GM18873 (cell line): Measurements from ENCODE around the gene AXL.
"Not testable (repeated sequence)": the region's sequence is repeated elsewhere in the genome, so short reads cannot be mapped to it uniquely, and the experiment has no call there.

ENCODE experiments used
- ATAC-seq: cut with Tn5 transposase; IDR thresholded peaks from one replicate; pipeline ENCODE4 v1.9.1; 2021; ENCODE audit warnings: mild to moderate bottlenecking, moderate library complexity, moderate number of reproducible peaks; ENCODE audit not compliant: unreplicated experiment, low FRiP score

AXL gene

DNA sequence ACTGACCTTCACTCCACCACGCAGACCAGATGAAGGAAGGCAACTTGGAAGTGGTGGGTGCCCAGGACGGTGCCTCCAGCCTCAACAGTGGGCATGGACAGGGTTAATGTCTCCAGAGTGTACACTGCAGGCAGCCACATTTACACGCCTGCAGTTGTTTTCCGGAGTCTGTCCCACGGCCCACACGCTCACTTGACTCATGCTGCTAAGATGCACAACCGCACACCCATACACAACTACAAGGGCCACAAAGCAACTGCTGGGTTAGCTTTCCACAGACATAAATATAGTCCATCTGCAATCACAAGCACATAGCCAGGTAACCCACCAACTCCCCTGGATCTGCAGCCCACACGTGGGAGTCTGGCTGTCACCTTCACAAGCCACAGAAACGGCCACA lies 12.6 kb upstream of the AXL start:
- ATAC-seq = no peak

DNA sequence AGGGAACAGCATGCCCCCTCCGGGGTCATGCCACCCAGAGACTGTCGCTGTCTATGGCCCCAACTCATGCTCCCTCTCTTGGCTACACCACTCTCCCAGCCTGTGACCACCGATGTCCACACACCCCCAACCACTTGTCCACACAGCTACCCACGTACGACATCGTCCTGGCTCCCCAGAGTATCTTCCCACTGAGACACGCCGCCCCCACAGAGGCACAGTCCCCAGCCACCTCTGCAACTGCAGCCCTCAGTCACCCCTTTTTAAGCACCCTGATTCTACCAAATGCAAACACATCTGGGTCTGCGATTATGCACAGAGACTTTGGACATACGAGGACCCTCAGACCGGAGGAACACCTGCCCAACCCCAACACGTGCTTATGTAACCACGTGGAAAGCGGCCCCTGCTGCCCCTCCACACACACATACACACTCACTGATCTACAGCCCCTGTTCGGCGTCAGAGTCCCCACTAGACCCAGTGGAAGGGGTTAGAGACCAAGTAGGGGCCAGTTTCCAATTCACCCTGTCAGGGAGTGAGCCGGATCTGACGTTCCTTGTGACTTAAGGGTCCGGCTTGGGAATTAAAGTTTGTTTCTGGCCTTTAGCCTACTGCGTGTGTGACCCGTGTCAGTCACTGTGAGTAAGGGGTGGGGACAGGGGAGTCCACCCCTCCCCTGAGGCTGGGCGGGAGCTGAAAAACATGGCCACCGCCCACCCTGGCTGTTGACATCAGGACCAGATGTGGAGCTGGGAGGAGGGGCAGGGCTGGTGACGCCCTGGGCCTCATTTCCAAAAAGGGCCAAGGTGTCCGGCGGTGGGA lies 11.9 kb upstream of the AXL start:
- ATAC-seq = no peak

DNA sequence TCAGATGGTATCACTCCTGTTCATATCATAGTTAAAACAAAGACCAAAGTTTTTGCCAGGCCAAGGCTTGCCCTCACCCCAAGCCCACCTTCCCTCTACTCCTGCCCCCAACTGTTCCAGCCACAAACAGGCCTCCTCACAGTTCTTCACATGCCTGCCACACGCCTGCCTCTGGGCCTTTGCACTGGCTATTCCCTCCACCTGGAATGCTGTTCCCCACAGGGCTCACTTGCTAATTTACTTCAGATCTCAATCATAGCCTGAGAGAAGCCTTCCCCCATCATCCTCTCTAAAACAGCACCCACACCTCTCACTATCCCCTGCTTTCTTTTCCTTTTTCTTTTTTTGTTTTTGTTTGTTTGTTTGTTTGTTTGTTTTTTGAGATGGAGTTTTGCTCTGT lies 4.9 kb upstream of the AXL start:
- no peak for ATAC-seq

DNA sequence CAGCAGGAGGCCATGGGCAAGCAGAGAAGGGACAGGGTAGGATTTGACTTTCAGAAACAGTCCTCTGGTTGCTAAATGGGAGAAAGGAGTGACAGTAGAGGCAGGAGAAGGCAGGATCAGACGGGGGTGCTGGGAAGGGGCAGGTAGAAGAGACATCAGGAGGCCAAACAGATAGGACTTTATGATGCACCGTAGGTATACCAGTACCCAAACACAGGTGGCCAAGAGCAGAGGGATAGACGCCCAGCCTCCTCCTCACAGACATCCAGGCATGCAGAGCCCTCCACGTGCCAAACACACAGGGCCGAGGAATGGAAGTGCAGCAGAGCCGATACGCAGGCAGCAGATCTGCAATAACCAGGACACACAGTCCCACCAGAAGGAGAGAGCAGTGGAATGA lies 1.3 kb upstream of the AXL start:
- no peak for ATAC-seq

DNA sequence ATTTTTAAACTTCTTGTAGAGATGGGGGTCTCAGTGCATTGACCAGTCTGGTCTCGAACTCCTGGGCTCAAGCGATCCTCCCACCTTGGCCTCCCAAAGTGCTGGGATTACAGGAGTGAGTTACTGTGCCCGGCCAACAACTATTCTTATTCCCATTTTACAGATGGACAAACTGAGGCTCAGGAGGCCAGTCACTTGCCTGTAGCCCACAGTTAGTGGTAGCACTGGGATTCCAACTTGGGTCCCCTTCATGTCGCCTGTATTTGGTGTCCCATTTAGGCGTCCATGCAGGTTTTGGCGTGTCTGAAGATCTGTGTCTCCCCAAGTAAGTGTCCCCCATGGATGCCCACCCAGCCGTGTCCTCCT lies 791 bp upstream of the AXL start:
- ATAC-seq = no peak

DNA sequence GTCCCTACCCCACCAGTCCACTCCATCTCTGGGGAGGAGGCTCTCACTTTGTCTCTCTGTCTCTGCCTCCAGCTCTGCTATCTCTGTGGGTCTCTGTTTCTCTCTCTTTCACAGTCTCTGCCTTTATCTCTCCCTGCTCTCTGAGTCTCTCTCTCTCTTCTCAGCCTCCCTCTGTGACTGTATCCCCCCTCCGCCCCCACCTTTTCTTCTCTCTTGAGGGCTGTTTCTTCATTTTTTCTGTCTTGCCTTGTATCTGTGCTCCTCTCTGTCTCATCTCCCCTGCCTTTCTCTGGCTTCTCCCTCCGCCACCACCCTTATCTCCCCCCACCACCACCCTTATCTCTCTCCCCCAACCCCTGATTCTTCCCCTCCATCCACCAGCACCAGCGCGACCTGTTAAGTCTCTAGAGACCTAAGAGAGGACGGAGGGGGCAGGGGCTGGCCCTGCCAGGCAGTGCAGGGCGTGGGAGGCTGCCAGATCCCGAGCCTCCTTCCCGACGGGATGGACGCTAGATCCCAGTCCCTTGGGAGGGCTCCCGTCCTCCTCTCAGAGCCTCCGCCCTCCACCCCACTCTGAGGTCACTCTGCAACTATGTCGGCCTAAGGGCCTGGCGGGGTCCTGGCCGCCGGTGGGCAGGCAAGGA lies 1.0 kb downstream of the AXL start:
- ATAC-seq = no peak

DNA sequence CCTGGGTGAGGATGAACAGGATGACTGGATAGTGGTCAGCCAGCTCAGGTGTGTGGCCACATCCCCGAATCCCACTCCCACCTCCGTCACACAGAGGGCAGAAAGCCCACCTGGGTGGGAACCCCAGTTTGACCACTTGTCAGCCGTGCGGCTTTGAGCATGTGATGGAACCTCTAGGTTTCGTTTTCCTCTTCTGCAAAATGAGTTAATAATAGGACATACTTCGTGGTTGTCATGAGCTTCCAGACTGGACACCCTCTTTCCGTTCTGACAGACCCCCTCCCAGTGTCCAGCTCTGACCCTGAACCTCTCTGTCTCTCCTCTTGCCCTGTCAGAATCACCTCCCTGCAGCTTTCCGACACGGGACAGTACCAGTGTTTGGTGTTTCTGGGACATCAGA lies 1.8 kb downstream of the AXL start:
- ATAC-seq = no peak

DNA sequence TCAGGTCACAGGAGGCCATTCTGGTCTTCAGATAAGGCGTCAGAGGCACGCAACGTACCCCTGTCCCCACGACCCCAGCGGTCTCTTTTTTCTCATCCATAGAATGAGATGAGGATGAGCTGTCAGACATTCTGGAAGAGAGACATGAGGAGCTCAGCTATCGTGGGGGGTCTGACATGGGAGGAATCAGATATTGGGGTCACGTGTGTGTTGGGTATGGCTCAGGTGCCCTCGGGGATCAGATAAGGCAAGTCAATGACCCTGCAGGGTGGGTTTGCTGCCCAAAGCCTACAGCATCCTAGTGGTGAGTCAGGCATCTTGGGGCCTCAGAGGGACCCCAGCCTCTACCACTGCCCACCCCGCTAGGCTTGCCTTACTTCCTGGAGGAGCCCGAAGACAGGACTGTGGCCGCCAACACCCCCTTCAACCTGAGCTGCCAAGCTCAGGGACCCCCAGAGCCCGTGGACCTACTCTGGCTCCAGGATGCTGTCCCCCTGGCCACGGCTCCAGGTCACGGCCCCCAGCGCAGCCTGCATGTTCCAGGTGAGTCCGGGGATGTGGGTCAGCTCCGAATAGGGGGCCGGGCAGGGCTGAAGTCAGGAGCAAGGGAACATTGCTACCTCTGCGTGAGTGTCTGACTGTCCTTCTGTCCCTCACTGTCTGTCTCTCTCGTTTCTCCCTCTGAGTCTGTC lies 2.6 kb downstream of the AXL start:
- no peak for ATAC-seq

DNA sequence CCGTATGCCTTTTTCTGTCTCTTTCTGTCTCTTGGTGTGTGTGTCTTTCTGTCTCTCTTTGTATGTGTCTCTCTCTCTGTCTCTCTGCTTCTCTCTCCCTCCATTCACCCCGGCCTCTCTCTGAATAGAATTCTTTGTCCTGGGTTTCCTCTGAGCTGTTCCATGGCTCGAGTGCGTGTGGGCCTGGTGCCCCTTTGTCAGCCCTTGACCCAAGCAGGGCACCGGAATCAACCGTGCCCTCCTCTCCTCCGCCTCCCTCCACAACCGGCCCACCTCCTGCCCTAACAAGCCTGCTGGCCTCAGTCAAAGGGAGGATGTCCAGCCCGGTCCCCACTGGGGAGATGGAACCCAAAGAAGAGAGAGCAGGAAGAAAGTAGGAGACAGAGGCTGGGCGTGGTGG lies 3.2 kb downstream of the AXL start:
- ATAC-seq = no peak

DNA sequence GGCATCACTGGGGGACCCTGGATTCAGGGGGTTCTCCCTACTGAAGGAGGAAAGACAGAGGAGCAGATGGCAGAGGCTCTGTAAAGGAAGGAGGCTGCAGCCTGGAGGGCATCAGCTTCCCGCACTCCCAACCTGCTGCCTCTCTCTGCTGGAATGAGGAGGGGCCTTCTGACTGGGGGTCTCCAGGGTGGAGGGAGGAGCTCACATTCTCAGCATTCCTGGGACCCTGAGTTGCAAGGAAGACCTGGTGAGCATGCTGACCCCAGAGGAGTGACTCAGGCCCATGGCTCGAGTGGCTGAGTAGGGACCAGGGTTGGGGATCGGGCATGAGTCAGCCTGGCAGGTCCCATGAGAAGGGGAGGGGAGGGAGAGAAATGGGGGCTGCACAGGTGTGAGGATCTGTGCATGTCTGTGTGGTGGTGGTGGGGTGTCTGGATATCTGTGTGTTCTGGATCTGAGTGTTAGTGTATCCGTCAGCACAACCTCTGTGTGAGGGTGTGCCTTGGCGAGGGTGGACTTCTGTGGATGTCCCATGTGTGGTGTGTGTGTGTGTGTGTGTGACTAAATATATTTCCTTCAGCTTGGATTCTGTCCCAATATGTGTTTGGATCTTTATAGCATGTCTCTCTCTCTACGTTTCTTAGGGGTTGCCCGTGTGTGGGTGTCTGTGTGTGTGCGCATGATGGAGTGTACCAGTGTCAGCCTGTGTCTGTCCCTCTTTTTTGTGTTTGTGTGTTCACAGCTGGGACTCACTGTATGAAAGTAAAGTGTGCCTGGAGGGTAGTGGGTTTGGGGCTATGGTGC lies 4.6 kb downstream of the AXL start:
- ATAC-seq = no peak

DNA sequence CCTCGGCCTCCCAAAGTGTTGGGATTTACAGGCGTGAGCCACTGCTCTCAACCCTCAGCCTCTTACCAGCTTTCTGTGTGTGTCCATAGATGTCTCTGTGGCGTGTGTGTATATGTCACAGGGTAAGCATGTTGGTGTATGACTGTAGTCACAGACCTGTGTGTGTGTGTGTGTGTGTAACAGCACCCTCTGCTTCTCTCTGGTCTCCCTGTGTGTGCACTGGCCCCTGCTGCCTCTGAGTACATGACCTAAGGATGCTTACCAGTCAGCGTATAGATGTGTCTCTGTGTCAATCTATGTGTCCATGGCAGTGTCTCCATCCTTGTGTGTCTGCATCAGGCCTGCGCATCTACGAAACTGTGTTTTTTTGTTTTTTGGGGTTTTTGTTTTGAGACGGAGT lies 5.6 kb downstream of the AXL start:
- ATAC-seq = no peak

DNA sequence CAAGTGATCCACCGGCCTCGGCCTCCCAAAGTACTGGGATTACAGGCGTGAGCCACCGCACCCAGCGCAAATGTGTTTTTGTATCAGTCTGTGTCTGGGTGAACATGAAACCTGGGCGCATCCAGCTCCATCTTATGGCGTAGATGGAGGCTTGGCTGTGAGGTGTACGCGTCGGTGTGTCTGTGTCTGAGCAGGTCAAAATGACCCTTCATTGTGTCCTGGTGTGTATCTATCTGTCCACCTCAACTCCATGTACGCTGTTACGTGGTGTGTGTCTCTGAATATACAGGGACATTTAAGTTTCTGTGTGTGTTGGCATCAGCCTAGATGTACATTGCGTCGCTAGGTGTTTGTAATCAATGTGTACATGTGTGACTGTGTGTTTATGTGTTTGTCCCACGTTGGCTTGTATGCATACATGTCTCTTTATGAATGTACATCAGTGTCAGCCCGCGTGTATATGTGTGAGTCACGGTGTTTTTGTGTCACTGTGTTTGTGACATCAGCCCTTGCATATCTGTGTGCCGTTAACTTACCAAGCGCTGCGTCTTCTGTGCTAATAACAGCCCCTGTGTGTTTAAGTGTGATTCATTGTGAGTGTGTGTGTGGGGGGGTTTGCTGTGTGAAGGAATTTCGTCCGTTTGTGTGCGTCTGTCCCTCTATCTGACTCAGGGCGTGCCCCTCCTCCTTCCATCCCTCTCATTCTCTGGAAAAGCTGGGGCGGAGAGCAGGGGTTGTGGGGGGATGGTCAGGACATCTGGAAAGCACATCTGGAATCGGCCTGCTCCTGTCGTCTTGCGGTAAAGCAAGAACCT lies 6.4 kb downstream of the AXL start:
- no peak for ATAC-seq

DNA sequence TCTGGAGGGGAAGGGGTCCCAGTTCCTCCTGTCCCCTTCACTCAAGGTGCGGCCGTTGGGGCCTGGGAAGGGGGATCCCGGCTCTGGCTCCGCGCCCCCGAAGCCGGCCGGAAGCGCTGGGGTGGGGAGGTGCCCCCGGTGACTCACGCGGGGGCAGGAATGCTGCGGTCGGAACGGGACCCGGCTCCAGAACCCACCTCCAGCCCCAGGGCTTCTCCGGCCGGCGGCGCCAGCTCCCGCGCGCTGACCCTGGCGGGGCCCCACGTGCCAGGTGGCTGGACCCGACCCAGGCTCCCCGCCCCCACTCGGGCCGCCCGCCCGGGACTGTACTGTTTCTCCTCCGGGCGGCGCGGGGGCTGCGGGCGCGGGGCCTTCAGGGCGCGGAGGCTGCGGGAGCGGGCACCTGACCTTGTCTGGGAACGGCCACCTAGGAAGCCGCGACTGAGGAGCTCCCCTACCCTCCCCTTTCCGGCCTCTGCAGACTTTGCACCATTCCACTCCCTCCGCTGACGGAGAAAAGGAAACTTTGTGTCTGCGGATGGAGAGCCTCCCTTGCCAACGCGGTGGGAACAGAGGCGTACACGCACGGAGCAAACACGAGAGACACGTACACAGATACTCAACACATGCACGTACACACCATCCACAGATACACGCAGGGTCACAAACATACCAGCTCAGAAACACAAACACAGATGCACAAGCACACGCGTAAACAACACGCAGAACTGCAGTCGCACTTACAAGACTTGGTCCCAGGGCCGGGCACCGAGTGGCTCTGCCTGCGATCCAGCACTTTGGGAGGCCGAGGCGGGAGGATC lies 7.2 kb downstream of the AXL start:
- ATAC-seq = no peak

DNA sequence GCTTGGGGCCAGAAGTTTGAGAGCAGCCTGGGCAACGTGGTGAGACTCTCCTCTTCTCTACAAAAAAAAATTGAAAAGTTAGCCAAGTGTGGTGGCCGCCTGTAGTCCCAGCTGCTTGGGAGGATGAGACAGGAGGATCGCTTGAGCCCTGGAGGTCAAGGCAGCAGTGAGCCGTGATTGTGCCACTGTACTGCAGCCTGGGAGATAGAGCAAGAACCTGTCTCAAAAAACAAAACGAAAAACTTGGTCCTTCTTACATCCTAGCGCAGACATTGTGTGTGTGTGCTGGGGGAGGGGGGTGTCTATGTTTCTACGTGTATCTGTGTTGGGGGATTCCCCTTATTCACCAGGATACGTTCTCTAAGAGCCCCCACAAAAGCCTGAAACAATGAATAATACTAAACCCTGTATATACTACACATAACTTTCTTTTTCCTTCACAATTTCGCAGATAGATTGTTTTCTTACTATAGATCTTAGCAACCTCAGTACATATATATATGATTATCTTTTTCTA lies 7.9 kb downstream of the AXL start:
- ATAC-seq = no peak

DNA sequence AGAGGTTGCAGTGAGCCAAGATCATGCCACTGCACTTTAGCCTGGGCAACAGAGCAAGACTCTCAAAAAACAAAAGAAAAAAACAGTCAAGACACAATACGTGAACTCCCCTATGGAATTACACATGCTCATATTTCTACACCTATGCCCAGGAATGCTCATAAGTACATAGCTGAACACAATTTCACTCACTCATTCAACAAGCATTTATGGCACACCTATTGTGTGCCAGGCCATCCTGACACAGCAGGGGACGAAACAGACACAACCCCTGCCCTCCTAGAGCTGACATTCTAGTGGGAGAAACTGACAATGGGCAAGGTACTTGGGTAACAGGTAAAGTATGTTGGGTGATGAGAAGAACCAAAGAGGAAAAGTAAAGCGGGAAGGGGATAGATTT lies 9.5 kb downstream of the AXL start:
- no peak for ATAC-seq

DNA sequence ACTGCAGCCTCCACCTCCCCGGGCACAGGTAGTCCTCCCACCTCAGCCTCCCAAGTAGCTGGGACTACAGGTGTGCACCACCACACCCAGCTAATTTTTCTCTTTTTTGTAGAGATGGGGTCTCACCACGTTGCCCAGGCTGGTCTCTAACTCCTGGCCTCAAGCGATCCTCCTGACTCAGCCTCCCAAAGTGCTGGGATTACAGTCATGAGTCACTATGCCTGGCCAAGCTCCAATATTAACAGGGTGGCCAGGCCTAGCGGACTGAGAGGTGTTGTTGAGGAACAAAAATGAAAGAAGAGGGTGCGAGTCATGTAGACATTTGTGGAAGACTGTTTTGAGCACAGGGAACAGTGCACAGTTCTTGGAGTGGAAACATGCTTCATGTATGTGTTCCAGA lies 10.3 kb downstream of the AXL start:
- ATAC-seq = not testable (repeated sequence)

DNA sequence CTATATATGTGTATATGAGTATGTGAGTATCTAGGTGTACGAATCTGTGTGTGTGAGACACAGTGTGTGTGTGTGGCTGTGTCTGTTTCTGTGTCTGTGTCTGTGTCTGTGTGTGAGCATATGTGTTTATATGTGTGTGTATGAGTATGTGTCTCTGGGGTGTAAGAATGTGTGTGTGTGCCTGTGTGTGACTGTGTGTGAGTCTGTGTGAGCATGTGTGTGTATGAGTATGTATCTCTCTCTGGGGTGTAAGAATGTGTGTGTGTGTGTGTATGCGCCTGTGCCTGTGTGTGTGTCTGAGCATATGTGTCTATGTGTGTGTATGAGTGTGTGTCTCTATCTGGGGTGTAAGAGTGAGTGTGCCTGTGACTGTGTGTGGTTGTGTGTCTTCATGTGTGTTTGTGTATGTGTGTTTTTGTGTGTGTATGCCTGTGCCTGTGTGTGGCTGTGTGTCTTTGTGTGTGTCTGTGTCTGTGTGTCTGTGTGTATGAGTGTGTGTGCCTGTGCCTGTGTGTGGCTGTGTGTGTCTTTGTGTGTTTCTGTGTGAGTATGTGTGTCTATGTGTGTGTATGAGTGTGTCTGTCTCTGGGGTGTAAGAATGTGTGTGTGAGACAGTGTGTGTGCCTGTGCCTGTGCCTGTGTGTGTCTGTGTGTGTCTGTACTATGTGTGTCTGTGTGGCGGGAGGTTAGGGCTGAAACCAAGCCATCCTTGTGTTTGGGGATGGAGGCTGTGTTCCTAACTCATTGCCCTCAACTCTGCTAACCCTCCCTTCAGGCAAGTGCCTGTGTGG lies 11.2 kb downstream of the AXL start:
- ATAC-seq = no peak

DNA sequence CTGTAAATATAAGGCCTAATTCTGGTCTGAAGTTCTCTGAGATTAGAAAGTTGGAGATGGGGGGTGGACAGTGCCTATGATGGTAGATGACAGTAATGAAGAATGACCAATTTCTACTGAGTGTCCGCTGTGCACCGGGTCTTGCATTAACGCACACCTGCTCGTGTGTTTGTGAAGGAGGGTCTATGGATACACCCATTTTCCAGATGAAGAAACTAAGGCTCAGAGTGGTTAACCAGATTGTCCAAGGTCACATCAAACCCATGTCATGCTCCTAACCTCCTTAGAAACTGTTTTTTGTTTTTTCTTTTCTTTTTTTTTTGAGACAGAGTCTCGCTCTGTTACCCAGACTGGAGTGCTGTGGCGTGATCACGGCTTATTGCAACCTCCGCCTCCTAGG lies 13.7 kb downstream of the AXL start:
- ATAC-seq = no peak
